Measurements from ENCODE around the gene OR2B6. TPM values are rescaled to one million over a fixed set of nuclear protein-coding genes. Genes with fewer than 3 reads are reported as not detected.

OR2B6 gene
- total RNA-seq (not detected), polyA plus RNA-seq (ENCODE audit: insufficient read depth, low read depth, low replicate concordance) (not detected)
- long read RNA-seq, donor 1: 0 reads
- long read RNA-seq, donor 2: 0 reads
- long read RNA-seq, donor 3: 0 reads
- long read RNA-seq, donor 4: 0 reads
- long read RNA-seq, donor 5: 0 reads
- long read RNA-seq, donor 6: 0 reads
- long read RNA-seq, donor 7: 0 reads
- long read RNA-seq, donor 8: 0 reads
- long read RNA-seq, donor 9: 0 reads
- long read RNA-seq, donor 10: 0 reads

DNA sequence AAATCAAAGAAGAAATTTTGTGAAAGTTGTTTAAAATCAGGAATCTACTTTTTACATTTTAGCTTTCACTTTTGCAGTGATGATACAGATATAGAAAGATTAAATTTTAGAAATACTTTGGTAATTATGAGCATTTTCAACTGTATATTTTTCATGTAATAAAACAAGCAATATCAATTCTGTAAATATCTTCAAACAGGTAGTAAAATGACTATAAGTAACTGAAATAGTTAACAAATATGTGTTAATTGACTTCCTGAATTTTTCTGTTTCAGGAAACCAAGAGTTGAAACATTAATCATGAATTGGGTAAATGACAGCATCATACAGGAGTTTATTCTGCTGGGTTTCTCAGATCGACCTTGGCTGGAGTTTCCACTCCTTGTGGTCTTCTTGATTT is at the start of gene OR2B6:
Gene OR2B6 (plus strand): TSS at position 301 of the 400 bp plus-strand sequence. CDS start 0 bp downstream, at position 301.
- no peak within 1 kb of the TSS for H3K27ac ChIP-seq (ENCODE audit: low read depth in 2 of 2, low read length in 2 of 2)
- TF ChIP-seq, protein P1, sequence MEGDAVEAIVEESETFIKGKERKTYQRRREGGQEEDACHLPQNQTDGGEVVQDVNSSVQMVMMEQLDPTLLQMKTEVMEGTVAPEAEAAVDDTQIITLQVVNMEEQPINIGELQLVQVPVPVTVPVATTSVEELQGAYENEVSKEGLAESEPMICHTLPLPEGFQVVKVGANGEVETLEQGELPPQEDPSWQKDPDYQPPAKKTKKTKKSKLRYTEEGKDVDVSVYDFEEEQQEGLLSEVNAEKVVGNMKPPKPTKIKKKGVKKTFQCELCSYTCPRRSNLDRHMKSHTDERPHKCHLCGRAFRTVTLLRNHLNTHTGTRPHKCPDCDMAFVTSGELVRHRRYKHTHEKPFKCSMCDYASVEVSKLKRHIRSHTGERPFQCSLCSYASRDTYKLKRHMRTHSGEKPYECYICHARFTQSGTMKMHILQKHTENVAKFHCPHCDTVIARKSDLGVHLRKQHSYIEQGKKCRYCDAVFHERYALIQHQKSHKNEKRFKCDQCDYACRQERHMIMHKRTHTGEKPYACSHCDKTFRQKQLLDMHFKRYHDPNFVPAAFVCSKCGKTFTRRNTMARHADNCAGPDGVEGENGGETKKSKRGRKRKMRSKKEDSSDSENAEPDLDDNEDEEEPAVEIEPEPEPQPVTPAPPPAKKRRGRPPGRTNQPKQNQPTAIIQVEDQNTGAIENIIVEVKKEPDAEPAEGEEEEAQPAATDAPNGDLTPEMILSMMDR (IDR thresholded peaks at IDR 0.05; ENCODE audit: borderline replicate concordance, extremely low read depth, insufficient read depth): no peak
- H3K27me3 ChIP-seq (ENCODE audit: control insufficient read depth, insufficient read depth, low read length): no peaks in the 10 kb centered on the region
- DNase-seq (no peak), FAIRE-seq (no peak)
- no peak within 1 kb of the TSS for H3K4me3 ChIP-seq (ENCODE audit: low read length in 3 of 3)
- no peak within 1 kb of the TSS for H3K9ac ChIP-seq (ENCODE audit: low read length in 3 of 3)
- intact Hi-C loops (cut with DNase I): no loop called here
- H3K4me1 ChIP-seq (ENCODE audit: control insufficient read depth in 2 of 3, insufficient read depth in 2 of 3, low read depth in 1 of 3, low read length in 3 of 3): no peaks in the 10 kb centered on the region
- H3K9me3 ChIP-seq (ENCODE audit: control insufficient read depth in 2 of 3, insufficient read depth in 1 of 3, low read length in 3 of 3): no peaks in the 10 kb centered on the region
- no peaks in the 10 kb centered on the region for H3K36me3 ChIP-seq (ENCODE audit: control insufficient read depth in 2 of 3, insufficient read depth in 3 of 3, low read length in 3 of 3)

- FAIRE-seq: no peak
- intact Hi-C loops (cut with DNase I): no loop called here
- no peak for DNase-seq
- H3K27me3 ChIP-seq (ENCODE audit: control insufficient read depth, insufficient read depth, low read length): no peaks in the 10 kb centered on the region
- H3K9ac ChIP-seq (ENCODE audit: low read length in 3 of 3): no peak overlapping the region
- no peak overlapping the region for H3K27ac ChIP-seq (ENCODE audit: low read depth in 2 of 2, low read length in 2 of 2)
- TF ChIP-seq, protein P1 (IDR thresholded peaks at IDR 0.05; ENCODE audit: borderline replicate concordance, extremely low read depth, insufficient read depth): no peak
- no peaks in the 10 kb centered on the region for H3K36me3 ChIP-seq (ENCODE audit: control insufficient read depth in 2 of 3, insufficient read depth in 3 of 3, low read length in 3 of 3)
- no peaks in the 10 kb centered on the region for H3K9me3 ChIP-seq (ENCODE audit: control insufficient read depth in 2 of 3, insufficient read depth in 1 of 3, low read length in 3 of 3)
- H3K4me3 ChIP-seq (ENCODE audit: low read length in 3 of 3): no peak overlapping the region
- no peaks in the 10 kb centered on the region for H3K4me1 ChIP-seq (ENCODE audit: control insufficient read depth in 2 of 3, insufficient read depth in 2 of 3, low read depth in 1 of 3, low read length in 3 of 3)
Observed at GRCh38 chr6:27908017-27908416, 49.0 kb upstream of the OR2B6 start.

GRCh38 chr6:27911956-27912446 is 45.0 kb upstream of the OR2B6 start, which contains the start of gene OR2B2:
Gene OR2B2, minus strand, starts transcription at chr6:27912396. Its CDS starts 77 bp downstream, at chr6:27912319.
- no peak within 1 kb of the TSS for H3K9ac ChIP-seq (ENCODE audit: low read length in 3 of 3)
- FAIRE-seq: no peak
- intact Hi-C loops (cut with DNase I): no loop called here
- TF ChIP-seq, protein P1 (IDR thresholded peaks at IDR 0.05; ENCODE audit: borderline replicate concordance, extremely low read depth, insufficient read depth): no peak
- no peak for DNase-seq
- H3K4me1 ChIP-seq (ENCODE audit: control insufficient read depth in 2 of 3, insufficient read depth in 2 of 3, low read depth in 1 of 3, low read length in 3 of 3): no peaks in the 10 kb centered on the region
- no peak within 1 kb of the TSS for H3K4me3 ChIP-seq (ENCODE audit: low read length in 3 of 3)
- H3K36me3 ChIP-seq (ENCODE audit: control insufficient read depth in 2 of 3, insufficient read depth in 3 of 3, low read length in 3 of 3): no peaks in the 10 kb centered on the region
- no peaks in the 10 kb centered on the region for H3K9me3 ChIP-seq (ENCODE audit: control insufficient read depth in 2 of 3, insufficient read depth in 1 of 3, low read length in 3 of 3)
- H3K27me3 ChIP-seq (ENCODE audit: control insufficient read depth, insufficient read depth, low read length): no peaks in the 10 kb centered on the region
- H3K27ac ChIP-seq (ENCODE audit: low read depth in 2 of 2, low read length in 2 of 2): no peak within 1 kb of the TSS
